ENCODE measurements around the gene RBM27.

The RBM27 gene

GRCh38 chr5:146243247-146243646 is 39.8 kb downstream of the RBM27 start:
- H3K4me3 ChIP-seq (ENCODE audit: low read length): no peak overlapping the region
- H3K4me2 ChIP-seq (ENCODE audit: low read length): no peak overlapping the region
- no peaks in the 10 kb centered on the region for H3K79me2 ChIP-seq (ENCODE audit: low read length)
- peaks cover 3% of the 10 kb centered on the region; the same call in 1 of the 2 replicates for H4K20me1 ChIP-seq (ENCODE audit: insufficient read depth, low read length)
- no peak overlapping the region for H2AFZ ChIP-seq (ENCODE audit: low read depth, low read length)
- TF ChIP-seq CTCF (IDR thresholded peaks at IDR 0.05; ENCODE audit: low read depth, low read length): no peak
- TF ChIP-seq EZH2phosphoT487 (IDR thresholded peaks at IDR 0.05; ENCODE audit: low read depth): no peak
- no peaks in the 10 kb centered on the region for H3K27me3 ChIP-seq (ENCODE audit: low read depth, low read length)
- H3K36me3 ChIP-seq (replicated peaks; ENCODE audit: low read depth, low read length): no peaks in the 10 kb centered on the region
- H3K27ac ChIP-seq (ENCODE audit: low read length): no peak overlapping the region
- H3K9me3 ChIP-seq (ENCODE audit: insufficient read depth, low read length): no peaks in the 10 kb centered on the region
- peaks cover 13% of the 10 kb centered on the region for H3K4me1 ChIP-seq (ENCODE audit: low read length)
- H3K9ac ChIP-seq (ENCODE audit: low read length): no peak overlapping the region

GRCh38 chr5:146248561-146248960 is 45.2 kb downstream of the RBM27 start:
- peaks cover 8% of the 10 kb centered on the region for H3K36me3 ChIP-seq (replicated peaks; ENCODE audit: low read depth, low read length)
- no peaks in the 10 kb centered on the region for H3K79me2 ChIP-seq (ENCODE audit: low read length)
- no peaks in the 10 kb centered on the region for H3K9me3 ChIP-seq (ENCODE audit: insufficient read depth, low read length)

GRCh38 chr5:146249801-146250200 is 46.4 kb downstream of the RBM27 start:
- TF ChIP-seq CTCF (IDR thresholded peaks at IDR 0.05; ENCODE audit: low read depth, low read length): no peak
- TF ChIP-seq EZH2phosphoT487 (IDR thresholded peaks at IDR 0.05; ENCODE audit: low read depth): no peak
- Histone ChIP-seq H3K36me3 (replicated peaks; ENCODE audit: low read depth, low read length) (peaks cover 16% of the 10 kb centered on the region), H3K27ac (ENCODE audit: low read length) (peak overlapping the region; percentile 52), H3K9ac (ENCODE audit: low read length) (no peak overlapping the region), H3K79me2 (ENCODE audit: low read length) (0 out of 2 replicates have a peak, but pooled peaks cover 3% of the 10 kb centered on the region), H3K4me2 (ENCODE audit: low read length) (peak overlapping the region; percentile 64), H3K9me3 (ENCODE audit: insufficient read depth, low read length) (no peaks in the 10 kb centered on the region), H3K4me1 (ENCODE audit: low read length) (peaks cover 35% of the 10 kb centered on the region), H3K4me3 (ENCODE audit: low read length) (no peak overlapping the region), H4K20me1 (ENCODE audit: insufficient read depth, low read length) (peaks cover 25% of the 10 kb centered on the region; the same call in 1 of the 2 replicates), H2AFZ (ENCODE audit: low read depth, low read length) (no peak overlapping the region), H3K27me3 (ENCODE audit: low read depth, low read length) (no peaks in the 10 kb centered on the region)

More at GRCh38 chr5:146248561-146248960, 45.2 kb downstream of the RBM27 start:
- Histone ChIP-seq H3K4me1 (ENCODE audit: low read length) (peaks cover 23% of the 10 kb centered on the region), H3K4me2 (ENCODE audit: low read length) (0 out of 2 replicates have a peak overlapping the region, but pooled peaks have one; percentile 14), H3K4me3 (ENCODE audit: low read length) (no peak overlapping the region), H3K27ac (ENCODE audit: low read length) (no peak overlapping the region), H2AFZ (ENCODE audit: low read depth, low read length) (no peak overlapping the region), H3K9ac (ENCODE audit: low read length) (no peak overlapping the region), H4K20me1 (ENCODE audit: insufficient read depth, low read length) (peaks cover 15% of the 10 kb centered on the region; the same call in 1 of the 2 replicates), H3K27me3 (ENCODE audit: low read depth, low read length) (no peaks in the 10 kb centered on the region)
- TF ChIP-seq EZH2phosphoT487 (IDR thresholded peaks at IDR 0.05; ENCODE audit: low read depth) (no peak), CTCF (IDR thresholded peaks at IDR 0.05; ENCODE audit: low read depth, low read length) (no peak)

Data from OCI-LY3 (cell line).